Parathyroid adenoma (tissue), 2 donors: ENCODE measurements around the gene AGMAT.

Source experiments
- H2AFZ ChIP-seq: fragments of 300-600 bp; sonication (generic); one replicate; pipeline ENCODE4 v1.7.0; 2017; ENCODE audit warnings: antibody characterized with exemption, mild to moderate bottlenecking
- H3K27ac ChIP-seq: fragments of 300-600 bp; sonication (generic); one replicate; pipeline ENCODE4 v1.7.0; 2017
- H3K27me3 ChIP-seq: fragments of 300-600 bp; sonication (generic); one replicate; pipeline ENCODE4 v1.7.0; 2017; ENCODE audit warnings: low read length; ENCODE audit not compliant: control insufficient read depth, insufficient read depth
- H3K36me3 ChIP-seq: fragments of 300-600 bp; sonication (generic); one replicate; pipeline ENCODE4 v1.7.0; 2017; ENCODE audit warnings: low read length; ENCODE audit not compliant: control insufficient read depth, insufficient read depth
- H3K4me1 ChIP-seq: fragments of 300-600 bp; sonication (generic); one replicate; pipeline ENCODE4 v1.7.0; 2017; ENCODE audit warnings: control low read depth
- H3K4me2 ChIP-seq: fragments of 300-600 bp; sonication (generic); one replicate; pipeline ENCODE4 v1.7.0; 2017; ENCODE audit warnings: low read length
- H3K4me3 ChIP-seq: fragments of 300-600 bp; sonication (generic); one replicate; pipeline ENCODE4 v1.7.0; 2017; ENCODE audit warnings: low read depth, low read length
- H3K79me2 ChIP-seq: fragments of 300-600 bp; sonication (generic); one replicate; pipeline ENCODE4 v1.7.0; 2017; ENCODE audit warnings: control low read depth
- H3K9ac ChIP-seq: fragments of 300-600 bp; sonication (generic); one replicate; pipeline ENCODE4 v1.7.0; 2017; ENCODE audit warnings: mild to moderate bottlenecking
- H3K9me3 ChIP-seq: fragments of 300-600 bp; sonication (generic); one replicate; pipeline ENCODE4 v1.7.0; 2017; ENCODE audit warnings: low read length; ENCODE audit not compliant: control insufficient read depth
- TF ChIP-seq, protein P1 (sequence below): fragments of 300-600 bp; sonication (generic); IDR thresholded peaks from one replicate; pipeline ENCODE4 v1.7.0; 2017; ENCODE audit warnings: antibody characterized with exemption, mild to moderate bottlenecking
- donor health status: primary hyperparathyroidism.

Gene AGMAT

GRCh38 chr1:15522551-15522950 is 62.3 kb downstream of the AGMAT start:
- no peaks in the 10 kb centered on the region for H3K27me3 ChIP-seq
- no peak overlapping the region for H3K4me3 ChIP-seq
- TF ChIP-seq, protein P1, sequence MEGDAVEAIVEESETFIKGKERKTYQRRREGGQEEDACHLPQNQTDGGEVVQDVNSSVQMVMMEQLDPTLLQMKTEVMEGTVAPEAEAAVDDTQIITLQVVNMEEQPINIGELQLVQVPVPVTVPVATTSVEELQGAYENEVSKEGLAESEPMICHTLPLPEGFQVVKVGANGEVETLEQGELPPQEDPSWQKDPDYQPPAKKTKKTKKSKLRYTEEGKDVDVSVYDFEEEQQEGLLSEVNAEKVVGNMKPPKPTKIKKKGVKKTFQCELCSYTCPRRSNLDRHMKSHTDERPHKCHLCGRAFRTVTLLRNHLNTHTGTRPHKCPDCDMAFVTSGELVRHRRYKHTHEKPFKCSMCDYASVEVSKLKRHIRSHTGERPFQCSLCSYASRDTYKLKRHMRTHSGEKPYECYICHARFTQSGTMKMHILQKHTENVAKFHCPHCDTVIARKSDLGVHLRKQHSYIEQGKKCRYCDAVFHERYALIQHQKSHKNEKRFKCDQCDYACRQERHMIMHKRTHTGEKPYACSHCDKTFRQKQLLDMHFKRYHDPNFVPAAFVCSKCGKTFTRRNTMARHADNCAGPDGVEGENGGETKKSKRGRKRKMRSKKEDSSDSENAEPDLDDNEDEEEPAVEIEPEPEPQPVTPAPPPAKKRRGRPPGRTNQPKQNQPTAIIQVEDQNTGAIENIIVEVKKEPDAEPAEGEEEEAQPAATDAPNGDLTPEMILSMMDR = no peak
- peaks cover 3% of the 10 kb centered on the region for H3K4me1 ChIP-seq
- no peak overlapping the region for H3K4me2 ChIP-seq
- H2AFZ ChIP-seq = no peak overlapping the region
- H3K36me3 ChIP-seq = no peaks in the 10 kb centered on the region
- no peak overlapping the region for H3K27ac ChIP-seq
- no peaks in the 10 kb centered on the region for H3K9me3 ChIP-seq
- H3K79me2 ChIP-seq = peaks cover 6% of the 10 kb centered on the region
- no peak overlapping the region for H3K9ac ChIP-seq
